ENCODE data around the gene TTLL11.

- no peak for TF ChIP-seq POLR2A (IDR thresholded peaks at IDR 0.05)
- TF ChIP-seq, protein P1, sequence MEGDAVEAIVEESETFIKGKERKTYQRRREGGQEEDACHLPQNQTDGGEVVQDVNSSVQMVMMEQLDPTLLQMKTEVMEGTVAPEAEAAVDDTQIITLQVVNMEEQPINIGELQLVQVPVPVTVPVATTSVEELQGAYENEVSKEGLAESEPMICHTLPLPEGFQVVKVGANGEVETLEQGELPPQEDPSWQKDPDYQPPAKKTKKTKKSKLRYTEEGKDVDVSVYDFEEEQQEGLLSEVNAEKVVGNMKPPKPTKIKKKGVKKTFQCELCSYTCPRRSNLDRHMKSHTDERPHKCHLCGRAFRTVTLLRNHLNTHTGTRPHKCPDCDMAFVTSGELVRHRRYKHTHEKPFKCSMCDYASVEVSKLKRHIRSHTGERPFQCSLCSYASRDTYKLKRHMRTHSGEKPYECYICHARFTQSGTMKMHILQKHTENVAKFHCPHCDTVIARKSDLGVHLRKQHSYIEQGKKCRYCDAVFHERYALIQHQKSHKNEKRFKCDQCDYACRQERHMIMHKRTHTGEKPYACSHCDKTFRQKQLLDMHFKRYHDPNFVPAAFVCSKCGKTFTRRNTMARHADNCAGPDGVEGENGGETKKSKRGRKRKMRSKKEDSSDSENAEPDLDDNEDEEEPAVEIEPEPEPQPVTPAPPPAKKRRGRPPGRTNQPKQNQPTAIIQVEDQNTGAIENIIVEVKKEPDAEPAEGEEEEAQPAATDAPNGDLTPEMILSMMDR (IDR thresholded peaks at IDR 0.05), result no peak
Observed at GRCh38 chr9:121827251-121827967, 265.7 kb downstream of the TTLL11 start.
